CD14-positive monocyte (primary cell): Measurements from ENCODE around the gene CACHD1. TPM values are rescaled to one million over a fixed set of nuclear protein-coding genes. Genes with fewer than 3 reads are reported as not detected.

Experiments
- DNase-seq, 3 donors: peaks; one replicate each; pipeline ENCODE4 v3.0.0-alpha.2; 2011 to 2022
- H2AFZ ChIP-seq: 2 replicates; pipeline ENCODE4 v1.6.0; 2012; ENCODE audit warnings: mild to moderate bottlenecking, low read depth, low read length, inconsistent platforms; ENCODE audit not compliant: insufficient read depth, poor library complexity, severe bottlenecking
- H3K27ac ChIP-seq, 2 donors: 1 replicate in 1 of 2; 2 replicates in 1 of 2; pipeline ENCODE4 v1.5.1; 2012 to 2013; ENCODE audit warnings: low read length in 2 of 2, control low read depth in 1 of 2, inconsistent platforms in 1 of 2, low read depth in 1 of 2, mild to moderate bottlenecking in 1 of 2
- H3K27me3 ChIP-seq, 2 donors: one replicate each; pipeline versions ENCODE4 v1.6.0 to v1.6.1; 2011 to 2013; ENCODE audit warnings: low read length in 2 of 2; ENCODE audit not compliant: control insufficient read depth in 2 of 2, insufficient read depth in 2 of 2
- H3K36me3 ChIP-seq, 2 donors: replicated peaks in 1 of 2; 1 replicate in 1 of 2; 2 replicates in 1 of 2; pipeline versions ENCODE4 v1.5.1 to v1.6.1; 2012 to 2013; ENCODE audit warnings: low read length in 2 of 2, control low read depth in 1 of 2, inconsistent platforms in 1 of 2, mild to moderate bottlenecking in 1 of 2; ENCODE audit not compliant: insufficient read depth in 2 of 2, control insufficient read depth in 1 of 2
- H3K4me1 ChIP-seq, 2 donors: 1 replicate in 1 of 2; 2 replicates in 1 of 2; pipeline versions ENCODE4 v1.5.1 to v1.6.1; 2012 to 2013; ENCODE audit warnings: low read length in 2 of 2, control low read depth in 1 of 2, inconsistent platforms in 1 of 2, mild to moderate bottlenecking in 1 of 2, moderate library complexity in 1 of 2; ENCODE audit not compliant: insufficient read depth in 2 of 2, control insufficient read depth in 1 of 2
- H3K4me2 ChIP-seq: replicated peaks from 2 replicates; pipeline ENCODE3; 2012; ENCODE audit warnings: low read length, moderate library complexity, mild to moderate bottlenecking; ENCODE audit not compliant: poor library complexity, severe bottlenecking; ENCODE audit errors: extremely low read depth
- H3K4me3 ChIP-seq, 3 experiments: fragments of 200-600 bp in 1 of 3; sonication (generic) in 1 of 3; replicated peaks in 1 of 3; 1 replicate in 2 of 3; 2 replicates in 1 of 3; pipeline ENCODE4 v1.5.1; 2011 to 2013; ENCODE audit warnings: low read length in 3 of 3, mild to moderate bottlenecking in 3 of 3, control low read depth in 2 of 3, low read depth in 2 of 3, inconsistent platforms in 1 of 3, moderate library complexity in 1 of 3
- H3K79me2 ChIP-seq: 2 replicates; pipeline ENCODE4 v1.6.0; 2012; ENCODE audit warnings: mild to moderate bottlenecking, control low read depth, inconsistent platforms, low read length, moderate library complexity; ENCODE audit not compliant: insufficient read depth
- H3K9ac ChIP-seq: 2 replicates; pipeline ENCODE4 v1.6.0; 2017; ENCODE audit warnings: low read length, mild to moderate bottlenecking; ENCODE audit not compliant: insufficient read depth, poor library complexity, severe bottlenecking
- H3K9me3 ChIP-seq, 2 donors: replicated peaks in 1 of 2; 1 replicate in 1 of 2; 2 replicates in 1 of 2; pipeline versions ENCODE4 v1.5.1 to v1.6.1; 2012 to 2013; ENCODE audit warnings: low read length in 2 of 2, control low read depth in 1 of 2; ENCODE audit not compliant: control insufficient read depth in 1 of 2, insufficient read depth in 1 of 2
- H4K20me1 ChIP-seq: 2 replicates; pipeline ENCODE4 v1.6.0; 2012; ENCODE audit warnings: mild to moderate bottlenecking, low read length, control low read depth, moderate library complexity; ENCODE audit not compliant: insufficient read depth
- H3K27ac Mint-ChIP-seq, 7 donors: one replicate each; pipeline ENCODE4 v1.8.0; 2020; ENCODE audit warnings: mild to moderate bottlenecking in 7 of 7, mixed read lengths in 7 of 7, moderate library complexity in 6 of 7, inconsistent platforms in 2 of 7
- H3K27me3 Mint-ChIP-seq, 3 donors: one replicate each; pipeline ENCODE4 v1.8.0; 2021 to 2022; ENCODE audit warnings: low read depth in 3 of 3, mild to moderate bottlenecking in 3 of 3, mixed read lengths in 3 of 3, moderate library complexity in 3 of 3, inconsistent platforms in 1 of 3
- H3K36me3 Mint-ChIP-seq, 2 donors: one replicate each; pipeline ENCODE4 v1.8.0; 2020; ENCODE audit warnings: mixed read lengths in 2 of 2, inconsistent platforms in 1 of 2, mild to moderate bottlenecking in 1 of 2
- H3K4me1 Mint-ChIP-seq: one replicate; pipeline ENCODE4 v1.8.0; 2020; ENCODE audit warnings: mild to moderate bottlenecking, mixed read lengths
- H3K4me3 Mint-ChIP-seq, 2 donors: one replicate each; pipeline ENCODE4 v1.8.0; 2020; ENCODE audit warnings: mild to moderate bottlenecking in 2 of 2, mixed read lengths in 2 of 2, moderate library complexity in 1 of 2
- H3K9me3 Mint-ChIP-seq, 7 donors: one replicate each; pipeline ENCODE4 v1.8.0; 2020 to 2022; ENCODE audit warnings: mixed read lengths in 7 of 7, mild to moderate bottlenecking in 6 of 7, moderate library complexity in 6 of 7, inconsistent platforms in 2 of 7
- WGBS: methylation state at CpG from one replicate; pipeline ENCODE4 v1.1.5; 2013; ENCODE audit warnings: missing lambda C conversion rate; ENCODE audit not compliant: insufficient coverage; 5-methylcytosine and 5-hydroxymethylcytosine counted together
- intact Hi-C, 2 donors: fragments of 100-400 bp; cut with micrococcal nuclease; formaldehyde crosslinking; loops; one replicate each; pipeline versions ENCODE4 v1.15.0 to v1.15.1; 2023
- polyA plus RNA-seq, 3 donors: library from polyadenylated mRNA; depleted of rRNA in 1 of 3; unstranded in 2 of 3; stranded (reverse) in 1 of 3; fragments of 300-500 nt in 2 of 3; fragments of >200 nt in 1 of 3; fragmentation: Illumina TruSeq in 2 of 3; gene quantifications; 1 replicate in 2 of 3; 2 replicates in 1 of 3; pipeline ENCODE4 v1.2.3, GENCODE V29; 2012 to 2021
- TF ChIP-seq, protein P1 (sequence below): fragments of 200-600 bp; IDR thresholded peaks from one replicate; pipeline ENCODE4 v1.8.0; 2022; ENCODE audit warnings: antibody characterized with exemption, mild to moderate bottlenecking

Gene CACHD1
- polyA plus RNA-seq, 3 donors = 0.12 TPM; not detected in 2

DNA sequence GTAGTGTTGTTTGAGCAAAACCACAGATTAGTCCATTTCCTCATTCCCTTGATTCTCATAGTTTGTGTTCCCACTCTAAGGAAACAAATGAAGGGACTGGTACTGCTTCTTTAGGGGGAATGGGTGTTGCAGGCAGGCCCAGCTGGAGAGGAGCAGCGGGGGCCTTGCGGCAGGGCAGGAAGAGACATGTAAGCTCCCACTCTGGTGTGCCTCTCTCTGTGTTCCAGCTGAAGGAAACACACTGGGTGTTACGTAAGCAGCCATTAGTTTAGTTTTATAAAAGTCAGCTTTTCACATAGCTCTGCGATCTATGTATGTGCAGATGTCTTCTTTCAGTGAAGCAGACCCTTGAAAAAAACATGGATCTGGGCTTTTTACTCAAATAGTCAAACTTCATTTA is 99.5 kb downstream of the CACHD1 start:
- 8% methylated on average over 4 of the region's 4 CpGs for WGBS
- H3K36me3 Mint-ChIP-seq = no peaks in the 10 kb centered on the region
- H3K79me2 ChIP-seq = no peaks in the 10 kb centered on the region
- no peaks in the 10 kb centered on the region for H3K9me3 ChIP-seq
- no peaks in the 10 kb centered on the region for H4K20me1 ChIP-seq
- H3K4me2 ChIP-seq = no peak overlapping the region
- TF ChIP-seq, protein P1, sequence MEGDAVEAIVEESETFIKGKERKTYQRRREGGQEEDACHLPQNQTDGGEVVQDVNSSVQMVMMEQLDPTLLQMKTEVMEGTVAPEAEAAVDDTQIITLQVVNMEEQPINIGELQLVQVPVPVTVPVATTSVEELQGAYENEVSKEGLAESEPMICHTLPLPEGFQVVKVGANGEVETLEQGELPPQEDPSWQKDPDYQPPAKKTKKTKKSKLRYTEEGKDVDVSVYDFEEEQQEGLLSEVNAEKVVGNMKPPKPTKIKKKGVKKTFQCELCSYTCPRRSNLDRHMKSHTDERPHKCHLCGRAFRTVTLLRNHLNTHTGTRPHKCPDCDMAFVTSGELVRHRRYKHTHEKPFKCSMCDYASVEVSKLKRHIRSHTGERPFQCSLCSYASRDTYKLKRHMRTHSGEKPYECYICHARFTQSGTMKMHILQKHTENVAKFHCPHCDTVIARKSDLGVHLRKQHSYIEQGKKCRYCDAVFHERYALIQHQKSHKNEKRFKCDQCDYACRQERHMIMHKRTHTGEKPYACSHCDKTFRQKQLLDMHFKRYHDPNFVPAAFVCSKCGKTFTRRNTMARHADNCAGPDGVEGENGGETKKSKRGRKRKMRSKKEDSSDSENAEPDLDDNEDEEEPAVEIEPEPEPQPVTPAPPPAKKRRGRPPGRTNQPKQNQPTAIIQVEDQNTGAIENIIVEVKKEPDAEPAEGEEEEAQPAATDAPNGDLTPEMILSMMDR = no peak
- DNase-seq = no peak
- peaks cover 5 to 8% of the 10 kb centered on the region in 2 donors for H3K4me1 ChIP-seq
- no peaks in the 10 kb centered on the region for H3K27me3 Mint-ChIP-seq
- H3K9me3 Mint-ChIP-seq = peaks cover 0 to 5% (median 0%) of the 10 kb centered on the region in 7 donors
- intact Hi-C loops = no loop called here
- peak overlapping the region in 1 of 2 donors; percentile 61 for H3K4me3 Mint-ChIP-seq
- H3K4me1 Mint-ChIP-seq = peaks cover 9% of the 10 kb centered on the region
- H3K4me3 ChIP-seq = no peak overlapping the region
- no peak overlapping the region for H3K9ac ChIP-seq
- peak overlapping the region in 1 of 7 donors; percentile 50 for H3K27ac Mint-ChIP-seq
- no peak overlapping the region for H3K27ac ChIP-seq
- H2AFZ ChIP-seq = peak overlapping the region; percentile 67
- no peaks in the 10 kb centered on the region for H3K27me3 ChIP-seq
- no peaks in the 10 kb centered on the region for H3K36me3 ChIP-seq

- Mint-ChIP-seq H3K36me3 (no peaks in the 10 kb centered on the region), H3K9me3 (peaks cover 0 to 5% (median 0%) of the 10 kb centered on the region in 7 donors), H3K27ac (peak overlapping the region in 1 of 7 donors; percentile 13), H3K27me3 (no peaks in the 10 kb centered on the region), H3K4me1 (peaks cover 9% of the 10 kb centered on the region), H3K4me3 (no peak overlapping the region)
- no peaks in the 10 kb centered on the region for H3K36me3 ChIP-seq
- H3K4me3 ChIP-seq = no peak overlapping the region
- H3K9me3 ChIP-seq = no peaks in the 10 kb centered on the region
- DNase-seq = no peak
- 100% methylated on average over 3 of the region's 6 CpGs for WGBS
- no peak overlapping the region for H3K27ac ChIP-seq
- intact Hi-C loops = no loop called here
- H2AFZ ChIP-seq = no peak overlapping the region
- H3K27me3 ChIP-seq = no peaks in the 10 kb centered on the region
- H3K9ac ChIP-seq = no peak overlapping the region
- H3K4me1 ChIP-seq = peaks cover 5 to 8% of the 10 kb centered on the region in 2 donors
- no peak overlapping the region for H3K4me2 ChIP-seq
- no peaks in the 10 kb centered on the region for H4K20me1 ChIP-seq
- no peaks in the 10 kb centered on the region for H3K79me2 ChIP-seq
- TF ChIP-seq, protein P1 = no peak
These were observed 100.4 kb downstream of the CACHD1 start for GRCh38 chr1:64570267-64570855.
